Neural cell (in vitro differentiated cells): ENCODE data around the gene AP3M1.

Experiments
- CTCF ChIP-seq: fragments of 450-650 bp; IDR thresholded peaks from 2 replicates; pipeline ENCODE4 v1.5.1; 2014; ENCODE audit warnings: antibody characterized with exemption, mild to moderate bottlenecking, moderate library complexity; ENCODE audit not compliant: poor library complexity, severe bottlenecking
- EZH2 ChIP-seq: fragments of 200-600, 300-800 bp; shearing (Covaris generic), sonication (generic); IDR thresholded peaks from 2 replicates; pipeline ENCODE4 v1.6.1; 2014; ENCODE audit warnings: antibody characterized with exemption, low read length, borderline replicate concordance, mild to moderate bottlenecking; ENCODE audit not compliant: insufficient read depth, poor library complexity, severe bottlenecking
- POLR2AphosphoS5 ChIP-seq: IDR thresholded peaks from 2 replicates; pipeline ENCODE4 v1.6.1; 2012
- RAD21 ChIP-seq: fragments of 450-650 bp; conservative IDR thresholded peaks from 2 replicates; pipeline ENCODE4 v1.6.1; 2014; ENCODE audit warnings: antibody characterized with exemption, mild to moderate bottlenecking, moderate library complexity
- REST ChIP-seq: IDR thresholded peaks from 2 replicates; pipeline ENCODE4 v1.6.1; 2012; ENCODE audit warnings: borderline replicate concordance

- no peak for TF ChIP-seq CTCF
- TF ChIP-seq EZH2 = no peak
- TF ChIP-seq POLR2AphosphoS5 = no peak
- no peak for TF ChIP-seq REST
- TF ChIP-seq RAD21 = no peak
Measured at GRCh38 chr10:74092372-74092771, 58.3 kb downstream of the AP3M1 start.
